Transverse colon (tissue), 4 donors: Measurements from ENCODE around the gene OTP. TPM values are rescaled to one million over a fixed set of nuclear protein-coding genes. Genes with fewer than 3 reads are reported as not detected.

Experiments
- DNase-seq: peaks from one replicate; pipeline ENCODE4 v3.0.0-alpha.2; 2019
- H3K27ac ChIP-seq, 4 donors: fragments of 200-600 bp; sonication (generic); 2 replicates each; pipeline ENCODE4 v1.5.1; 2016 to 2018; ENCODE audit warnings: inconsistent platforms in 4 of 4
- H3K27me3 ChIP-seq: fragments of 200-600 bp; sonication (generic); 2 replicates; pipeline ENCODE4 v1.5.1; 2017; ENCODE audit warnings: inconsistent platforms
- H3K36me3 ChIP-seq, 4 donors: fragments of 200-600 bp; sonication (generic); 2 replicates each; pipeline ENCODE4 v1.5.1; 2017 to 2019; ENCODE audit warnings: inconsistent platforms in 4 of 4
- H3K4me1 ChIP-seq, 4 donors: fragments of 200-600 bp; sonication (generic); 2 replicates each; pipeline ENCODE4 v1.5.1; 2017 to 2020; ENCODE audit warnings: inconsistent platforms in 4 of 4
- H3K4me3 ChIP-seq, 4 donors: fragments of 200-600 bp; sonication (generic); 1 replicate in 1 of 4; 2 replicates in 3 of 4; pipeline versions ENCODE4 v1.5.1 to v1.6.1; 2017 to 2019; ENCODE audit warnings: inconsistent platforms in 4 of 4
- H3K9me3 ChIP-seq, 2 donors: fragments of 200-600 bp; sonication (generic); 2 replicates each; pipeline ENCODE4 v1.5.1; 2017 to 2019; ENCODE audit warnings: inconsistent platforms in 2 of 2
- EP300 ChIP-seq: sonication (generic); formaldehyde crosslinking; IDR thresholded peaks from one replicate; pipeline ENCODE4 v1.6.1; 2017; ENCODE audit warnings: antibody characterized with exemption, low read depth
- POLR2A ChIP-seq: fragments of 450-650 bp; IDR thresholded peaks from one replicate; pipeline ENCODE4 v1.6.1; 2016; ENCODE audit warnings: antibody characterized with exemption, mild to moderate bottlenecking, moderate library complexity
- POLR2AphosphoS5 ChIP-seq, 3 donors: sonication (generic); formaldehyde crosslinking; IDR thresholded peaks; one replicate each; pipeline ENCODE4 v1.6.1; 2016; ENCODE audit warnings: antibody characterized with exemption in 3 of 3
- WGBS, 2 donors: methylation state at CpG; one replicate each; pipeline ENCODE4 v1.1.5; 2018; ENCODE audit warnings: low coverage in 1 of 2; 5-methylcytosine and 5-hydroxymethylcytosine counted together
- in situ Hi-C, 4 donors: fragments of 200-750 bp; cut with MboI; loops; one replicate each; pipeline versions ENCODE4 v1.15.0 to v1.15.1; 2017; ENCODE audit warnings: low sequenced_read_pairs in 3 of 4, low pct_ligation_motif_present in 1 of 4, low pct_unique_long_range_greater_than_20kb in 1 of 4
- intact Hi-C: fragments of 100-400 bp; cut with DNase I; formaldehyde crosslinking; loops from one replicate; pipeline ENCODE4 v1.15.1; 2023; ENCODE audit warnings: low total_unique reads
- total RNA-seq, 4 donors: library from RNA; depleted of rRNA; stranded (reverse); fragments of >200 nt; gene quantifications; one replicate each; pipeline ENCODE4 v1.1.0, GENCODE V29; 2016
- TF ChIP-seq, protein P1 (sequence below), 5 experiments: fragments of 200-600 bp in 3 of 5; fragments of 450-650 bp in 2 of 5; sonication (generic) in 3 of 5; IDR thresholded peaks; 1 replicate in 2 of 5; 2 replicates in 3 of 5; pipeline ENCODE4 v1.5.1; 2016 to 2017; ENCODE audit warnings: antibody characterized with exemption in 5 of 5, inconsistent platforms in 3 of 5, mild to moderate bottlenecking in 2 of 5, moderate library complexity in 1 of 5

OTP gene
- total RNA-seq, 4 donors from 2014 or later: not detected

DNA sequence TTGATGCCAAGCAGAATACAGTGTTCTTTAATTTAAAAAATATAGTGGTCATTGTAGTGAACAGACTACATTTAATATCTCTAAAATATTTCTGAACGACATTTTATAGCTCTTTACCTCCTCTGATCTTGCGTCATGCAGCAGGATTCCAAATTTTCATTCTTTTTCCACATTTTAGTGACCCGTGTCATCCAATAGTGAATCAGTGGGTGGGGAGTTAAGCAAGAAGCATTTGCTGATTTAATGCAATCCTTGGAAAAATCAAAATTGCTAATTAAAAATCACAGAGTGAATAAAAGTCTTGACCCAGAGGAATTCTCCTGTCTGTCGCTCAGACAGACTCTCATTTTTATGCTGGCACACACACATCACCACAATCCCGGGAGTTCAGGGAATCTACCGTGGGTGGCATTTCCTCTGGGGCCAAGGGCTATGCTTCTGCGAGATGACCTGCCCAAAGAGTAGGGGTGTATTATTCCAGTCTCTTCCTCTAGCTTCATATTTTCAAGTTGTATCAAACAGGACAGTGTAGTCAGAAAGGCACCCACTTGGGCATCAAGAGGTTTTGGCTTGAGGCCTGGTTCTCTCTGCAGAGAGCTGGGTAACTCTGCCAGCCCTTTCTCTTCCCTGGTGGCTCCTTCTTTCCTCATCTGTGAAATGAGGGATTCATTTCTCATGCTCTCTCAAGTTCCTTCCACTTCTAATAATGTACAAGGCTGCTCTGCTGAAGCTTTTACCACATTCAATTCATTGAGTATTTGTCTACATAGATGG lies 24.8 kb upstream of the OTP start:
- Histone ChIP-seq H3K27ac (no peak overlapping the region), H3K27me3 (peaks cover 20% of the 10 kb centered on the region), H3K4me3 (no peak overlapping the region), H3K36me3 (no peaks in the 10 kb centered on the region), H3K9me3 (no peaks in the 10 kb centered on the region), H3K4me1 (no peaks in the 10 kb centered on the region)
- DNase-seq: no peak
- in situ Hi-C loops: no loop called here
- TF ChIP-seq, protein P1, sequence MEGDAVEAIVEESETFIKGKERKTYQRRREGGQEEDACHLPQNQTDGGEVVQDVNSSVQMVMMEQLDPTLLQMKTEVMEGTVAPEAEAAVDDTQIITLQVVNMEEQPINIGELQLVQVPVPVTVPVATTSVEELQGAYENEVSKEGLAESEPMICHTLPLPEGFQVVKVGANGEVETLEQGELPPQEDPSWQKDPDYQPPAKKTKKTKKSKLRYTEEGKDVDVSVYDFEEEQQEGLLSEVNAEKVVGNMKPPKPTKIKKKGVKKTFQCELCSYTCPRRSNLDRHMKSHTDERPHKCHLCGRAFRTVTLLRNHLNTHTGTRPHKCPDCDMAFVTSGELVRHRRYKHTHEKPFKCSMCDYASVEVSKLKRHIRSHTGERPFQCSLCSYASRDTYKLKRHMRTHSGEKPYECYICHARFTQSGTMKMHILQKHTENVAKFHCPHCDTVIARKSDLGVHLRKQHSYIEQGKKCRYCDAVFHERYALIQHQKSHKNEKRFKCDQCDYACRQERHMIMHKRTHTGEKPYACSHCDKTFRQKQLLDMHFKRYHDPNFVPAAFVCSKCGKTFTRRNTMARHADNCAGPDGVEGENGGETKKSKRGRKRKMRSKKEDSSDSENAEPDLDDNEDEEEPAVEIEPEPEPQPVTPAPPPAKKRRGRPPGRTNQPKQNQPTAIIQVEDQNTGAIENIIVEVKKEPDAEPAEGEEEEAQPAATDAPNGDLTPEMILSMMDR (IDR thresholded peaks at IDR 0.05): no peak
- no peak for TF ChIP-seq EP300
- no peak for TF ChIP-seq POLR2AphosphoS5 (IDR thresholded peaks at IDR 0.05)
- TF ChIP-seq POLR2A: no peak
- 77 to 100% methylated on average over 1 to 7 of the region's 7 CpGs for WGBS, 2 donors
- intact Hi-C loops: no loop called here

DNA sequence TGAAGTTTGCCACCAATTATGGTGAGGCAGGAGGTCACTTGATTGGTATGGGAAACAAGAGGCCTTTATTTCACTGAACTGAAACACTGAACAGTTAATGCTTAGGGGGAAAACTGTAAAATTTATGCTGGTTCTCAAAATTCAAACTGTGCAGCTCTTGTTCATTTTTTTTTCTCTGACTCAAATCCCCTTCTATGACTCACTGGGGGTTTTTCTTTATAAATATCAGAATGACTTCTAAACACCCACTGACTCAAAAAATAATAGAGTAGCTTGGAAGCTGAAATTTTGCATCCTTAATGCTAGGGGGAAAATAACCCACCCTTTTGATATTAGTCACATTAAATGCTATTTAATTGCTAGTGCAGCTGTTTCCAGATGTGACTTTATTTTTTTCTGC lies 24.1 kb upstream of the OTP start:
- intact Hi-C loops (no loop called here), in situ Hi-C loops (no loop called here)
- no peak for TF ChIP-seq POLR2A
- TF ChIP-seq, protein P1 (IDR thresholded peaks at IDR 0.05): no peak
- no peak for TF ChIP-seq EP300
- TF ChIP-seq POLR2AphosphoS5 (IDR thresholded peaks at IDR 0.05): no peak
- no peak for DNase-seq
- Histone ChIP-seq H3K4me3 (no peak overlapping the region), H3K27ac (no peak overlapping the region), H3K4me1 (no peaks in the 10 kb centered on the region), H3K9me3 (no peaks in the 10 kb centered on the region), H3K27me3 (peaks cover 14% of the 10 kb centered on the region), H3K36me3 (no peaks in the 10 kb centered on the region)

DNA sequence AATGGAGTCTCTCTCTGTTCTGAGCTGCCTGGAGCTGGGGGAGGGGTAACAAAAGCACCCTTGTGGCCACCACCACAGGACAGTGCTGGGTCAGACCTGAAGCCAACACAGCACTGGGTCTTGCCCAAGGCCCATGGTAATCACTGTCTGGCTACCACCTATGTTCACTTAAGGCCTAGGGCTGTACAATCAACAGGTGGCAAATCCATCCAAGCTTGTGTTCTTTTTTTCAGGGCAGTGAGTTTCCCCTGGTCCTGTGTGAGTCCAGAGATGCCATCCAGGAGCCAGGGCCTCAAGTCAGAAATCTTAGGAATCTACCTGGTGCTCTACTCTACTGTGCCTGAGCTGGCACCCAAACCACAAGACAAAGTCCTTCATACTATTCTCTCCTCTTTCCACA lies 20.1 kb upstream of the OTP start:
- Histone ChIP-seq H3K4me1 (no peaks in the 10 kb centered on the region), H3K27me3 (peaks cover 17% of the 10 kb centered on the region), H3K9me3 (no peaks in the 10 kb centered on the region), H3K4me3 (no peak overlapping the region), H3K36me3 (no peaks in the 10 kb centered on the region), H3K27ac (no peak overlapping the region)
- intact Hi-C loops: no loop called here
- in situ Hi-C loops: no loop called here
- DNase-seq: no peak
- TF ChIP-seq EP300 (no peak), POLR2AphosphoS5 (IDR thresholded peaks at IDR 0.05) (no peak), POLR2A (no peak)
- TF ChIP-seq, protein P1 (IDR thresholded peaks at IDR 0.05): no peak

- TF ChIP-seq, protein P1 (IDR thresholded peaks at IDR 0.05): no peak
- TF ChIP-seq EP300: no peak
- TF ChIP-seq POLR2A: no peak
- TF ChIP-seq POLR2AphosphoS5 (IDR thresholded peaks at IDR 0.05): no peak
- H3K27me3 ChIP-seq: peaks cover 76% of the 10 kb centered on the region
- no peaks in the 10 kb centered on the region for H3K36me3 ChIP-seq
- 21 to 31% methylated on average over 2 of the region's 2 CpGs for WGBS, 2 donors
- intact Hi-C loops: no loop called here
- no peaks in the 10 kb centered on the region for H3K9me3 ChIP-seq
- H3K4me1 ChIP-seq: no peaks in the 10 kb centered on the region
- in situ Hi-C loops: no loop called here
- no peak overlapping the region for H3K27ac ChIP-seq
- no peak for DNase-seq
- H3K4me3 ChIP-seq: no peak overlapping the region
These were observed 12.8 kb upstream of the OTP start for GRCh38 chr5:77651343-77651742.
